Measurements from ENCODE around the gene DNAH7. TPM values are rescaled to one million over a fixed set of nuclear protein-coding genes. Genes with fewer than 3 reads are reported as not detected.

Gene DNAH7
- total RNA-seq, 4 donors from 2014 or later = 1.3 to 11.9 (median 2.4) TPM

DNA sequence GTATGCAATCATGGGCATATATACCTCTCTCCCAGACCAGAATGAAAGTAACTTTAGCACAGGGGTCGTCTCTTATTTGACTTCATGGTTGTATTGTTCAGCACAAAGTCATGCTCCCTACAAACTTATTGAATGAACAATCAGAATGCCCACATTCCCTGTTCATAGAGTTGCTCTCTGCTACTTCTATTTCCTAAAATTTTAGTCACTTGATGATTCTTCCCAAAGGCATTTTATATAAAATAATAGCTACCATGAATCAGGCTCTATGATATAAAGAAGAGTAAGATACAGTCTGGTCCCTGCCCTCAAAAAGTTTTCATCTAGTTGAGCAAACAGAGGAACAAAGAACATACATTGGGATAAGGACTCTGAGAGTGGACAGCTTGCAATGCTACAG lies 249.4 kb downstream of the DNAH7 start:
- Histone ChIP-seq H3K9me3 (no peaks in the 10 kb centered on the region), H3K4me3 (no peak overlapping the region), H3K4me1 (no peaks in the 10 kb centered on the region), H3K27ac (no peak overlapping the region), H3K36me3 (no peaks in the 10 kb centered on the region), H3K27me3 (no peaks in the 10 kb centered on the region)
- DNase-seq = no peak
- TF ChIP-seq POLR2A (IDR thresholded peaks at IDR 0.05) = no peak
- TF ChIP-seq, protein P1, sequence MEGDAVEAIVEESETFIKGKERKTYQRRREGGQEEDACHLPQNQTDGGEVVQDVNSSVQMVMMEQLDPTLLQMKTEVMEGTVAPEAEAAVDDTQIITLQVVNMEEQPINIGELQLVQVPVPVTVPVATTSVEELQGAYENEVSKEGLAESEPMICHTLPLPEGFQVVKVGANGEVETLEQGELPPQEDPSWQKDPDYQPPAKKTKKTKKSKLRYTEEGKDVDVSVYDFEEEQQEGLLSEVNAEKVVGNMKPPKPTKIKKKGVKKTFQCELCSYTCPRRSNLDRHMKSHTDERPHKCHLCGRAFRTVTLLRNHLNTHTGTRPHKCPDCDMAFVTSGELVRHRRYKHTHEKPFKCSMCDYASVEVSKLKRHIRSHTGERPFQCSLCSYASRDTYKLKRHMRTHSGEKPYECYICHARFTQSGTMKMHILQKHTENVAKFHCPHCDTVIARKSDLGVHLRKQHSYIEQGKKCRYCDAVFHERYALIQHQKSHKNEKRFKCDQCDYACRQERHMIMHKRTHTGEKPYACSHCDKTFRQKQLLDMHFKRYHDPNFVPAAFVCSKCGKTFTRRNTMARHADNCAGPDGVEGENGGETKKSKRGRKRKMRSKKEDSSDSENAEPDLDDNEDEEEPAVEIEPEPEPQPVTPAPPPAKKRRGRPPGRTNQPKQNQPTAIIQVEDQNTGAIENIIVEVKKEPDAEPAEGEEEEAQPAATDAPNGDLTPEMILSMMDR (IDR thresholded peaks at IDR 0.05) = no peak

DNA sequence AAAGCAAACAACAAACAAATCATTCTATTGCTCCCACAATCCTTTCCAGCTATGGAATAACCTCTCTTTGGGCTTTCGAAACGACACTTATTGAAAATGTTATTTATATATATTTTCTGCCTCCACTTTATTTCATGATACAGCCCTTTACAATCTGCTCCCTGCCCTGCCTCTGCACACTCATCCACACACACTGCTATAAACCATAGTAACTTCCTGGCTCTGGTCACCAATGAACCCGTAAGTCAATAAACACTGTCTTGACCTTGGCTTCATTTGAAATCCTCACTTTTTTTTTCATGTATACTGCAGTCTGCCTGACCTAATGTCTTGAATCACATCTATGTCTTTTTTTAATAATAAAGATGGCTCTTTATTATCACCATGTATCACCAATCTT lies 250.1 kb downstream of the DNAH7 start:
- no peak overlapping the region for H3K4me3 ChIP-seq
- no peaks in the 10 kb centered on the region for H3K4me1 ChIP-seq
- H3K27me3 ChIP-seq = no peaks in the 10 kb centered on the region
- TF ChIP-seq POLR2A (IDR thresholded peaks at IDR 0.05) = no peak
- TF ChIP-seq, protein P1 (IDR thresholded peaks at IDR 0.05) = no peak
- H3K36me3 ChIP-seq = no peaks in the 10 kb centered on the region
- peak in 1 of 3 donors; percentile 57 for DNase-seq
- no peak overlapping the region for H3K27ac ChIP-seq
- no peaks in the 10 kb centered on the region for H3K9me3 ChIP-seq

DNA sequence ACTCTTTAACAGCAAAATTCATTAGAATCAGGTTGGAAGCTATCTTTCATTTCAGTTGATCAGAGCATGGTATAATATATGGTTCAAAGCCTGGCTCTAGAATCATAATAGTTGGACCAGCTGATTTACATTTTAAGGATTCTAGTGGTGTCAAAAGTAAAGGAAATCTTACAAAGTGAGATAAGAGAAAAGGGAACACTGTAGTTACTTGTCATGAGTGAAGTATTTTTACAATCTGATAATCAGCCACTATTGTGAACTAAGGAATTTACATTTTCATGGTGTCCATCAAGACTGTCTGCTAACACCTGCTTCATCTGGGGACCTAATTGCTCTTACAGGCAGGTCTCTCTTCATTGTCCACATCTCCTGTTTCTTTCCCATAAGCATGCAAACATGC lies 250.5 kb downstream of the DNAH7 start:
- Histone ChIP-seq H3K4me1 (no peaks in the 10 kb centered on the region), H3K27ac (no peak overlapping the region), H3K27me3 (no peaks in the 10 kb centered on the region), H3K36me3 (no peaks in the 10 kb centered on the region), H3K4me3 (no peak overlapping the region), H3K9me3 (no peaks in the 10 kb centered on the region)
- DNase-seq = no peak
- TF ChIP-seq, protein P1 (IDR thresholded peaks at IDR 0.05) = no peak
- TF ChIP-seq POLR2A (IDR thresholded peaks at IDR 0.05) = no peak

DNA sequence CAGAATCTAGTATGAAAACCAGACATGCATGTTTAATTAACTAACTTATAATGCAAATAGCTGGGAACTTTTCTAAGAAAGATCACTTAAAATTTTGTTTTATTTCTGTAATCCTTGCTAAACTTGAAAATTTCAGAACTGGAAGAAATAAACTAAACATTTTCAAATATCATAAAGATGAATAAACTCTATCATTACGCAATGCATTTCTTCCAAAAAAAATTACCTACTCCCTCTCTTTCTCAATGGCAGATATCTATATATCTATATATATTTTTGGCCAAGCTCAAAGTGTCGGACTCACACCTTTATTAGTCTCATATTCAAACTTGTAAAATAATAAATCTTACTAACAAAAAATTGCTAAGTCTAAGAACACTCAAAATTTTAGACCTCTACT lies 253.6 kb downstream of the DNAH7 start:
- Histone ChIP-seq H3K27me3 (no peaks in the 10 kb centered on the region), H3K4me1 (no peaks in the 10 kb centered on the region), H3K36me3 (no peaks in the 10 kb centered on the region), H3K4me3 (no peak overlapping the region), H3K9me3 (no peaks in the 10 kb centered on the region), H3K27ac (no peak overlapping the region)
- no peak for TF ChIP-seq POLR2A (IDR thresholded peaks at IDR 0.05)
- TF ChIP-seq, protein P1 (IDR thresholded peaks at IDR 0.05) = no peak
- no peak for DNase-seq

DNA sequence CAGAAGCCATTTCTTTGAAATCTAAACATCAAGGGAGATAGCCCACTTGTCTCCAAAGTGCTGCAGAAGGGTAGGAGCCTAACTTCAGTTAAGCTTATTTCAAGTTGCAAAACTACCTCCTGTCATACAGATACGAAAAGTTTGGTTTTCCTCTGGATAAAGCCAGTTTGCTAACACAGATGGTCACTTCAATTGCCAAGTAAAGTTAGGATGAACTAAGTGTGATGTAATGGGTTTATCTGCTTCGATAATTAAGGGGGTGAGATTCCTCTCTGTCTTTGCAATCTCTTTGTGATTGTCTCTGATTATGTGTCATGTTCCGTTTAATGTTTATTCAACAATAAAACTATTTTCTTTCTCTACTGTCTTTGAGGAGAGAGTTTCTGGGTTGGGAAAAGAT lies 255.2 kb downstream of the DNAH7 start:
- Histone ChIP-seq H3K36me3 (no peaks in the 10 kb centered on the region), H3K27me3 (no peaks in the 10 kb centered on the region), H3K4me3 (no peak overlapping the region), H3K4me1 (no peaks in the 10 kb centered on the region), H3K27ac (no peak overlapping the region), H3K9me3 (no peaks in the 10 kb centered on the region)
- DNase-seq = no peak
- TF ChIP-seq, protein P1 (IDR thresholded peaks at IDR 0.05) = no peak
- TF ChIP-seq POLR2A (IDR thresholded peaks at IDR 0.05) = no peak
